Measurements from ENCODE around the gene C17orf113. TPM values are rescaled to one million over a fixed set of nuclear protein-coding genes. Genes with fewer than 3 reads are reported as not detected.
A peak's percentile ranks its signal among the peaks of the same experiment; 100 is the strongest.

The C17orf113 gene
- total RNA-seq, 3 donors from 2014 or later (not counting 1 experiment from before 2014, with no cell fraction given): 0.25 to 0.28 (median 0.26) TPM

- Mint-ChIP-seq H3K4me3 (peak overlapping the region; percentile 47), H3K36me3 (no peaks in the 10 kb centered on the region), H3K4me1 (peaks cover 5 to 8% of the 10 kb centered on the region in 2 donors), H3K27ac (no peak overlapping the region), H3K27me3 (ENCODE audit: low read depth in 2 of 2) (peaks cover 23 to 28% of the 10 kb centered on the region in 2 donors), H3K9me3 (no peaks in the 10 kb centered on the region)
- no peak for DNase-seq
- H3K27ac ChIP-seq (ENCODE audit: low read length): no peak overlapping the region
- ATAC-seq: no peak
- peaks cover 10% of the 10 kb centered on the region for H3K4me1 ChIP-seq (ENCODE audit: control insufficient read depth, insufficient read depth, low read length)
- H3K9me3 ChIP-seq (ENCODE audit: control insufficient read depth, insufficient read depth, low read length): no peaks in the 10 kb centered on the region
- 94% methylated on average over 7 of the region's 7 CpGs for WGBS (ENCODE audit: insufficient coverage)
- H3K36me3 ChIP-seq (ENCODE audit: control insufficient read depth, insufficient read depth, low read length): no peaks in the 10 kb centered on the region
- no peak overlapping the region for H3K4me3 ChIP-seq (ENCODE audit: low read length)
- TF ChIP-seq CTCF (IDR thresholded peaks at IDR 0.05): no peak
- intact Hi-C loops (cut with micrococcal nuclease): no loop called here
- H3K27me3 ChIP-seq (ENCODE audit: control insufficient read depth, insufficient read depth, low read length): peaks cover 12% of the 10 kb centered on the region
These were observed 1.2 kb upstream of the C17orf113 start for GRCh38 chr17:42051645-42052044.

- WGBS (ENCODE audit: insufficient coverage): 76% methylated on average over 8 of the region's 8 CpGs
- intact Hi-C loops (cut with micrococcal nuclease): no loop called here
- H3K27me3 ChIP-seq (ENCODE audit: control insufficient read depth, insufficient read depth, low read length): peaks cover 12% of the 10 kb centered on the region
These were observed 606 bp upstream of the C17orf113 start for GRCh38 chr17:42051013-42051400.

GRCh38 chr17:42049834-42050392 lies 488 bp downstream of the C17orf113 start:
- ATAC-seq (no peak), DNase-seq (no peak)
- H3K4me1 Mint-ChIP-seq: peaks cover 5 to 8% of the 10 kb centered on the region in 2 donors
- Histone ChIP-seq H3K4me3 (ENCODE audit: low read length) (peak overlapping the region; percentile 22), H3K36me3 (ENCODE audit: control insufficient read depth, insufficient read depth, low read length) (no peaks in the 10 kb centered on the region), H3K27ac (ENCODE audit: low read length) (no peak overlapping the region), H3K4me1 (ENCODE audit: control insufficient read depth, insufficient read depth, low read length) (peaks cover 10% of the 10 kb centered on the region), H3K27me3 (ENCODE audit: control insufficient read depth, insufficient read depth, low read length) (peaks cover 10% of the 10 kb centered on the region), H3K9me3 (ENCODE audit: control insufficient read depth, insufficient read depth, low read length) (no peaks in the 10 kb centered on the region)
- intact Hi-C loops (cut with micrococcal nuclease): no loop called here
- peak overlapping the region; percentile 58 for H3K4me3 Mint-ChIP-seq
- no peaks in the 10 kb centered on the region for H3K9me3 Mint-ChIP-seq
- H3K36me3 Mint-ChIP-seq: no peaks in the 10 kb centered on the region
- TF ChIP-seq CTCF (IDR thresholded peaks at IDR 0.05): no peak
- 2% methylated on average over 7 of the region's 7 CpGs for WGBS (ENCODE audit: insufficient coverage)
- no peak overlapping the region for H3K27ac Mint-ChIP-seq
- H3K27me3 Mint-ChIP-seq (ENCODE audit: low read depth in 2 of 2): peaks cover 23 to 28% of the 10 kb centered on the region in 2 donors

More at GRCh38 chr17:42051013-42051400, 606 bp upstream of the C17orf113 start:
- Mint-ChIP-seq H3K36me3 (no peaks in the 10 kb centered on the region), H3K4me3 (peak overlapping the region; percentile 82), H3K27ac (peak overlapping the region in 1 of 2 donors; percentile 18), H3K27me3 (ENCODE audit: low read depth in 2 of 2) (peaks cover 23 to 28% of the 10 kb centered on the region in 2 donors), H3K4me1 (peaks cover 5 to 8% of the 10 kb centered on the region in 2 donors), H3K9me3 (no peaks in the 10 kb centered on the region)
- Histone ChIP-seq H3K27ac (ENCODE audit: low read length) (no peak overlapping the region), H3K4me1 (ENCODE audit: control insufficient read depth, insufficient read depth, low read length) (peaks cover 10% of the 10 kb centered on the region), H3K9me3 (ENCODE audit: control insufficient read depth, insufficient read depth, low read length) (no peaks in the 10 kb centered on the region), H3K36me3 (ENCODE audit: control insufficient read depth, insufficient read depth, low read length) (no peaks in the 10 kb centered on the region), H3K4me3 (ENCODE audit: low read length) (no peak overlapping the region)
- DNase-seq (no peak), ATAC-seq (no peak)
- no peak for TF ChIP-seq CTCF (IDR thresholded peaks at IDR 0.05)

- 83% methylated on average over 9 of the region's 12 CpGs for WGBS (ENCODE audit: insufficient coverage)
These were observed 3.1 kb downstream of the C17orf113 start for GRCh38 chr17:42047343-42047742.

More at GRCh38 chr17:42047343-42047742, 3.1 kb downstream of the C17orf113 start:
- Mint-ChIP-seq H3K4me3 (no peak overlapping the region), H3K36me3 (no peaks in the 10 kb centered on the region), H3K9me3 (no peaks in the 10 kb centered on the region), H3K27me3 (ENCODE audit: low read depth in 2 of 2) (peaks cover 22 to 23% of the 10 kb centered on the region in 2 donors), H3K4me1 (peaks cover 5 to 8% of the 10 kb centered on the region in 2 donors), H3K27ac (no peak overlapping the region)
- Histone ChIP-seq H3K36me3 (ENCODE audit: control insufficient read depth, insufficient read depth, low read length) (no peaks in the 10 kb centered on the region), H3K9me3 (ENCODE audit: control insufficient read depth, insufficient read depth, low read length) (no peaks in the 10 kb centered on the region), H3K4me3 (ENCODE audit: low read length) (no peak overlapping the region), H3K27me3 (ENCODE audit: control insufficient read depth, insufficient read depth, low read length) (peaks cover 5% of the 10 kb centered on the region), H3K27ac (ENCODE audit: low read length) (no peak overlapping the region), H3K4me1 (ENCODE audit: control insufficient read depth, insufficient read depth, low read length) (peaks cover 10% of the 10 kb centered on the region)
- intact Hi-C loops (cut with micrococcal nuclease): no loop called here
- no peak for DNase-seq
- no peak for ATAC-seq
- no peak for TF ChIP-seq CTCF (IDR thresholded peaks at IDR 0.05)

Measured in natural killer cell (primary cell).